PC-9 (cell line): ENCODE measurements around the gene FLOT1.

Source experiments
- CTCF ChIP-seq: fragments of 200-600 bp; sonication (generic); conservative IDR thresholded peaks from 2 replicates; pipeline ENCODE4 v1.6.1; 2017; ENCODE audit warnings: mixed run types, antibody characterized with exemption, mild to moderate bottlenecking, moderate library complexity
- EZH2 ChIP-seq: fragments of 200-600 bp; sonication (generic); IDR thresholded peaks from 2 replicates; pipeline ENCODE4 v1.8.0; 2017; ENCODE audit warnings: antibody characterized with exemption, low read depth

DNA sequence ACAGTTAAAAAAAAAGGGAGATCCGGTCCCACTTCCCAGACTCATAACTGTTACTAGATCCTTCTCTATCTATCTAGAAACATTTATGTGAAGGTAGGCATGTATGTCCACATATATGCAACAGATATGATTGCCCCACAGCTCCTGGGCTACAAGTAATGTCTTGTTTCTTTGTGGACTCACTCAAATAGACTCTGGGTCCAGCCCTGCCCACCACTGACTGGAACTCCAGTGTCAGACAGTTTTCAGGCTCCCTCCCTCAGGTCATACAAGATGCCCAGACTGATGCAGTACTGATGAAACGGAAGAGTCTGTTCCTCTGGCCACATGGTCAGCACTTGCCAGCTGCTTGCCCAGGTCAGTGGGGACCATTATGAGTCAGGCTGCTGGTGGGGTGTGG is 32.6 kb upstream of the FLOT1 start:
- no peak for TF ChIP-seq CTCF
- no peak for TF ChIP-seq EZH2
